ENCODE results near the gene DNAJC11.

DNA sequence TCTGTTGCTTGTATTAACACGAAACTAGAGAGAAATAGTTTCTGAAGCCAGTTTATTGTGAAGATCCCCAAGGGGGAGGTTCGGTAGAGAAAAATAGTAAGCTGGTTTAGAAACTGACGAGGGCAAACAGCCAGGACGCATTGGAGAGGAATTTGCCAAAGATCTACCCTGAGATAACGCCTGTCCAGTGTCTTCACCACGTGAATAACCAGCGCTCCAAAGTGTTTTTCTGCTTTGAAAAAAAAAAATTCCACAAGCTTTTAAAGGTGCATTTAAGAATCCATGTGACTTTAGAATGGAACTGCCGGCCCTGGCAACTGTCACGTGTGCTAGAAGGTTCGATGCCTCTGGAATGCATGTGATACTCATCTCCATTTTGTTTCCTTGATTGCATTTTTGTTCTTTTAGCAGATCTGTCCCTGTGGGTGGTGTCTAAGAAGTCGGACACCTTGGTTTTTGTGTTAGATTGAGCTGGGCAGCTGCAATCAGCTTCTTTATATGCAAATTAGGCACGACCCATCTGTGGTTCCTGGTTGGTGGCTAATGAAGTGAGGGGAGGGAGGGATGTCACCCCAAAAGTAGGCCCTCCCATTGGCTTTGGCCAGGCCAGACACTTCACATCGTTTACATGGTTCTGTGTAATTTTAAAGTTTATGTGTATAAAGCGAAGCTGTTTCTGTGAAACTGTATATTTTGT is 78.2 kb downstream of the DNAJC11 start:
- TF ChIP-seq GATA3 (IDR thresholded peaks at IDR 0.05; ENCODE audit: low read depth, low read length) (no peak), GATA2 (IDR thresholded peaks at IDR 0.05; ENCODE audit: low read depth, low read length) (peak; percentile 52)

Measured in SH-SY5Y (cell line).